ENCODE measurements around the gene ACAA1. TPM values are rescaled to one million over a fixed set of nuclear protein-coding genes. Genes with fewer than 3 reads are reported as not detected.
"Not testable (repeated sequence)": the region's sequence is repeated elsewhere in the genome, so short reads cannot be mapped to it uniquely, and the experiment has no call there.

ACAA1 gene
- total RNA-seq, 1 experiment from 2014 or later, result 24.0 TPM

DNA sequence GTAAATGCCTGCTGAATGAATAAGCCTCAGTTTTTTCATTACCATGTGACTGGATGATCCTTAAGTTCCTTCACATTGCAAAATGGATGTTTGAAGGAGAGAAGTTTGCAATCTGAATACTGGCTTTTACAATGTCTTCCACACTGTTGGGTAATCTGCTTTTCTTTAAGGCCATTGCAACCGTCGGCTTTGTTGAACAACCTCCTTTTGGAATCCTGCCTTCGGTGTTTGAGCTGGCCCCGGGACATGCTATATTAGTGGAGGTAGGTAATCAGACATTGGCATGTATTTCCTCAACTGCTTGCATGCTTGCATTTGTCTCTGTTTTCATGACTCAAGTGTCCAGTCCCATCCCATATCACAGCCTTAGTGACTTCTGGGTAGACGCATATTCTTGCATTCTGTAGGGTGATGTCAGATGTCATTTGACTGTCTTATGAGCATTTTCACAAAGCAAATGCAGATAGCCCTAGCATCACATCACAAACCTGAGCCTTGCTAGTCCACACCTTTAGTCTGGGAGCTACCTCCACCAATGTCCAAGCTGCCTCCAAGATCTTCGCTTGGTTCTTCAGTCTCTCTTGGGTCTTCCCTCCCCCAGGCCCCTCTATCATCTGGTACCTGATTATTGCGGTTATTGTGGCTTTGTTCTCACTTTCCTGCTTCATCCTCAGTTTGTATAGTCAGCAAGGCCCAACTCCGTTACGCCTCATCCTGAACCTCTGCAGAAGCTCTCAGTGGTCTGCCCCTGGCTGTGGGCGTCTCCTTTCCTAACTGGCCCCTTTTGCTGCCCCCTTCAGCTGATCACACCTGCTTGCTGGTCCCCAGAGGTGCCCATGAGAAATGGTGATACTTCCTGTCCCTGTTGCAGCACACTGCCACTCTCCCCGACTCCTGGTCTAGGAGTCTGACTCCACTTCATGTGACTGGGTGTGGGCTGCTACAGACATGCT is 48.5 kb downstream of the ACAA1 start:
- no peak for DNase-seq (ENCODE audit: low spot score)
- no TSS peak for BruUV-seq (replicated peaks)
- Histone ChIP-seq H3K4me1 (ENCODE audit: insufficient read depth, low read length, poor library complexity, severe bottlenecking) (no peaks in the 10 kb centered on the region), H3K27ac (ENCODE audit: low read depth, low read length, poor library complexity, severe bottlenecking) (no peak overlapping the region), H3K4me3 (ENCODE audit: low read depth, low read length, poor library complexity, severe bottlenecking) (no peak overlapping the region), H3K36me3 (ENCODE audit: insufficient read depth, low read length, poor library complexity, severe bottlenecking) (no peaks in the 10 kb centered on the region), H3K27me3 (replicated peaks; ENCODE audit: insufficient read depth, low read depth, low read length, poor library complexity) (no peaks in the 10 kb centered on the region), H3K9me3 (ENCODE audit: low read depth, low read length, poor library complexity, severe bottlenecking) (no peaks in the 10 kb centered on the region)
- POLR2A ChIA-PET (ENCODE audit: low non-redundant PET), result no interaction called here
- CTCF ChIA-PET, result no interaction called here
- intact Hi-C loops (cut with micrococcal nuclease; ENCODE audit: unreplicated experiment), result no loop called here
- no peak for TF ChIP-seq CTCF (conservative IDR thresholded peaks at IDR 0.05; ENCODE audit: low read depth, low read length)
- no peak for TF ChIP-seq EZH2 (IDR thresholded peaks at IDR 0.05; ENCODE audit: borderline replicate concordance, low read depth, low read length, poor library complexity, severe bottlenecking)

DNA sequence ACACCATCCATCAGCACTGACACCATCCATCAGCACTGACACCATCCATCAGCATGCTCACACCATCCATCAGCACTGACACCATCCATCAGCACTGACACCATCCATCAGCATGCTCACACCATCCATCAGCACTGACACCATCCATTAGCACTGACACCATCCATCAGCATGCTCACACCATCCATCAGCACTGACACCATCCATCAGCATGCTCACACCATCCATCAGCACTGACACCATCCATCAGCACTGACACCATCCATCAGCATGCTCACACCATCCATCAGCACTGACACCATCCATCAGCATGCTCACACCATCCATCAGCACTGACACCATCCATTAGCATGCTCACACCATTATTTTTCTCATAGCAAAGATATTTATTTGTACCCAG is 49.6 kb downstream of the ACAA1 start:
- DNase-seq (ENCODE audit: low spot score); CTCF ChIA-PET; H3K9me3 ChIP-seq (ENCODE audit: low read depth, low read length, poor library complexity, severe bottlenecking); H3K4me1 ChIP-seq (ENCODE audit: insufficient read depth, low read length, poor library complexity, severe bottlenecking); BruUV-seq (replicated peaks); intact Hi-C loops (cut with micrococcal nuclease; ENCODE audit: unreplicated experiment); H3K4me3 ChIP-seq (ENCODE audit: low read depth, low read length, poor library complexity, severe bottlenecking); H3K36me3 ChIP-seq (ENCODE audit: insufficient read depth, low read length, poor library complexity, severe bottlenecking); H3K27me3 ChIP-seq (replicated peaks; ENCODE audit: insufficient read depth, low read depth, low read length, poor library complexity); POLR2A ChIA-PET (ENCODE audit: low non-redundant PET); H3K27ac ChIP-seq (ENCODE audit: low read depth, low read length, poor library complexity, severe bottlenecking): not testable (repeated sequence)

- Histone ChIP-seq H3K9me3 (ENCODE audit: low read depth, low read length, poor library complexity, severe bottlenecking) (no peaks in the 10 kb centered on the region), H3K4me3 (ENCODE audit: low read depth, low read length, poor library complexity, severe bottlenecking) (no peak overlapping the region), H3K27ac (ENCODE audit: low read depth, low read length, poor library complexity, severe bottlenecking) (no peak overlapping the region), H3K27me3 (replicated peaks; ENCODE audit: insufficient read depth, low read depth, low read length, poor library complexity) (no peaks in the 10 kb centered on the region), H3K36me3 (ENCODE audit: insufficient read depth, low read length, poor library complexity, severe bottlenecking) (no peaks in the 10 kb centered on the region), H3K4me1 (ENCODE audit: insufficient read depth, low read length, poor library complexity, severe bottlenecking) (no peaks in the 10 kb centered on the region)
- no peak for DNase-seq (ENCODE audit: low spot score)
- TF ChIP-seq EZH2 (IDR thresholded peaks at IDR 0.05; ENCODE audit: borderline replicate concordance, low read depth, low read length, poor library complexity, severe bottlenecking) (no peak), CTCF (conservative IDR thresholded peaks at IDR 0.05; ENCODE audit: low read depth, low read length) (no peak)
- intact Hi-C loops (cut with micrococcal nuclease; ENCODE audit: unreplicated experiment), result no loop called here
- no TSS peak for BruUV-seq (replicated peaks)
- ChIA-PET CTCF (no interaction called here), POLR2A (ENCODE audit: low non-redundant PET) (no interaction called here)
Measured at GRCh38 chr3:38086496-38086895, 50.4 kb downstream of the ACAA1 start.

GRCh38 chr3:38085943-38086324 is 51.0 kb downstream of the ACAA1 start:
- Histone ChIP-seq H3K4me3 (ENCODE audit: low read depth, low read length, poor library complexity, severe bottlenecking) (no peak overlapping the region), H3K4me1 (ENCODE audit: insufficient read depth, low read length, poor library complexity, severe bottlenecking) (no peaks in the 10 kb centered on the region), H3K9me3 (ENCODE audit: low read depth, low read length, poor library complexity, severe bottlenecking) (no peaks in the 10 kb centered on the region), H3K27me3 (replicated peaks; ENCODE audit: insufficient read depth, low read depth, low read length, poor library complexity) (no peaks in the 10 kb centered on the region), H3K27ac (ENCODE audit: low read depth, low read length, poor library complexity, severe bottlenecking) (no peak overlapping the region), H3K36me3 (ENCODE audit: insufficient read depth, low read length, poor library complexity, severe bottlenecking) (no peaks in the 10 kb centered on the region)
- BruUV-seq (replicated peaks), result no TSS peak
- intact Hi-C loops (cut with micrococcal nuclease; ENCODE audit: unreplicated experiment), result no loop called here
- ChIA-PET POLR2A (ENCODE audit: low non-redundant PET) (no interaction called here), CTCF (no interaction called here)
- TF ChIP-seq CTCF (conservative IDR thresholded peaks at IDR 0.05; ENCODE audit: low read depth, low read length) (no peak), EZH2 (IDR thresholded peaks at IDR 0.05; ENCODE audit: borderline replicate concordance, low read depth, low read length, poor library complexity, severe bottlenecking) (no peak)
- DNase-seq (ENCODE audit: low spot score), result no peak

Measured in A673 (cell line).